Parathyroid adenoma (tissue), 2 donors: Measurements from ENCODE around the gene CD2BP2.
"Not testable (repeated sequence)": the region's sequence is repeated elsewhere in the genome, so short reads cannot be mapped to it uniquely, and the experiment has no call there.

ENCODE experiments used
- H2AFZ ChIP-seq: fragments of 300-600 bp; sonication (generic); one replicate; pipeline ENCODE4 v1.7.0; 2017; ENCODE audit warnings: antibody characterized with exemption, mild to moderate bottlenecking
- H3K27ac ChIP-seq: fragments of 300-600 bp; sonication (generic); one replicate; pipeline ENCODE4 v1.7.0; 2017
- H3K27me3 ChIP-seq: fragments of 300-600 bp; sonication (generic); one replicate; pipeline ENCODE4 v1.7.0; 2017; ENCODE audit warnings: low read length; ENCODE audit not compliant: control insufficient read depth, insufficient read depth
- H3K36me3 ChIP-seq: fragments of 300-600 bp; sonication (generic); one replicate; pipeline ENCODE4 v1.7.0; 2017; ENCODE audit warnings: low read length; ENCODE audit not compliant: control insufficient read depth, insufficient read depth
- H3K4me1 ChIP-seq: fragments of 300-600 bp; sonication (generic); one replicate; pipeline ENCODE4 v1.7.0; 2017; ENCODE audit warnings: control low read depth
- H3K4me2 ChIP-seq: fragments of 300-600 bp; sonication (generic); one replicate; pipeline ENCODE4 v1.7.0; 2017; ENCODE audit warnings: low read length
- H3K4me3 ChIP-seq: fragments of 300-600 bp; sonication (generic); one replicate; pipeline ENCODE4 v1.7.0; 2017; ENCODE audit warnings: low read depth, low read length
- H3K79me2 ChIP-seq: fragments of 300-600 bp; sonication (generic); one replicate; pipeline ENCODE4 v1.7.0; 2017; ENCODE audit warnings: control low read depth
- H3K9ac ChIP-seq: fragments of 300-600 bp; sonication (generic); one replicate; pipeline ENCODE4 v1.7.0; 2017; ENCODE audit warnings: mild to moderate bottlenecking
- H3K9me3 ChIP-seq: fragments of 300-600 bp; sonication (generic); one replicate; pipeline ENCODE4 v1.7.0; 2017; ENCODE audit warnings: low read length; ENCODE audit not compliant: control insufficient read depth
- TF ChIP-seq, protein P1 (sequence below): fragments of 300-600 bp; sonication (generic); IDR thresholded peaks from one replicate; pipeline ENCODE4 v1.7.0; 2017; ENCODE audit warnings: antibody characterized with exemption, mild to moderate bottlenecking
- donor health status: primary hyperparathyroidism.

Gene CD2BP2

GRCh38 chr16:30397776-30398660, 42.9 kb upstream of the CD2BP2 start:
- H3K9me3 ChIP-seq = no peaks in the 10 kb centered on the region
- H3K79me2 ChIP-seq = no peaks in the 10 kb centered on the region
- H3K4me2 ChIP-seq = no peak overlapping the region
- TF ChIP-seq, protein P1, sequence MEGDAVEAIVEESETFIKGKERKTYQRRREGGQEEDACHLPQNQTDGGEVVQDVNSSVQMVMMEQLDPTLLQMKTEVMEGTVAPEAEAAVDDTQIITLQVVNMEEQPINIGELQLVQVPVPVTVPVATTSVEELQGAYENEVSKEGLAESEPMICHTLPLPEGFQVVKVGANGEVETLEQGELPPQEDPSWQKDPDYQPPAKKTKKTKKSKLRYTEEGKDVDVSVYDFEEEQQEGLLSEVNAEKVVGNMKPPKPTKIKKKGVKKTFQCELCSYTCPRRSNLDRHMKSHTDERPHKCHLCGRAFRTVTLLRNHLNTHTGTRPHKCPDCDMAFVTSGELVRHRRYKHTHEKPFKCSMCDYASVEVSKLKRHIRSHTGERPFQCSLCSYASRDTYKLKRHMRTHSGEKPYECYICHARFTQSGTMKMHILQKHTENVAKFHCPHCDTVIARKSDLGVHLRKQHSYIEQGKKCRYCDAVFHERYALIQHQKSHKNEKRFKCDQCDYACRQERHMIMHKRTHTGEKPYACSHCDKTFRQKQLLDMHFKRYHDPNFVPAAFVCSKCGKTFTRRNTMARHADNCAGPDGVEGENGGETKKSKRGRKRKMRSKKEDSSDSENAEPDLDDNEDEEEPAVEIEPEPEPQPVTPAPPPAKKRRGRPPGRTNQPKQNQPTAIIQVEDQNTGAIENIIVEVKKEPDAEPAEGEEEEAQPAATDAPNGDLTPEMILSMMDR = no peak
- H3K4me3 ChIP-seq = no peak overlapping the region
- H2AFZ ChIP-seq = no peak overlapping the region
- no peaks in the 10 kb centered on the region for H3K27me3 ChIP-seq
- H3K36me3 ChIP-seq = no peaks in the 10 kb centered on the region
- H3K27ac ChIP-seq = no peak overlapping the region
- no peak overlapping the region for H3K9ac ChIP-seq
- peaks cover 18% of the 10 kb centered on the region for H3K4me1 ChIP-seq

DNA sequence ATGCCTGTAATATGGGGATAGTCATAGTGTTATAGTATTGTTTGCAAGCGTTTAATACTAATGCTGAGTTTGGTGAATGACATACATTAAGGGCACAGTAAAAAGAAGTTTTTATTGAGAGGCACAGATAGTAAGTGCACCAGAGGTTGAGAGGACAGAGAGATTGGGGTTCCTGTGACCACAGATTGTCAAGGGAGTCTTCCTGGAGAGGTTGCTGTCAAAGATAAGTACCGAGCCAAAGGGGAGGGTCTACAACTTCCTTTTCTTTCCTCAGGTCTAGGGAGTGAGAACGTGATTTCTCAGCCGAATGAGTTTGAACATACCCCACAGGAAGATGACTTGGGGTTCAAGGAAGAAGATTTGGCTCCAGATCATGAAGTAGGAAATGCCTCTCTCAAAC, 41.9 kb upstream of the CD2BP2 start:
- Histone ChIP-seq H3K27ac (no peak overlapping the region), H3K27me3 (no peaks in the 10 kb centered on the region), H3K36me3 (no peaks in the 10 kb centered on the region), H3K9ac (no peak overlapping the region), H3K4me1 (peaks cover 18% of the 10 kb centered on the region), H2AFZ (no peak overlapping the region), H3K9me3 (no peaks in the 10 kb centered on the region), H3K79me2 (no peaks in the 10 kb centered on the region), H3K4me3 (no peak overlapping the region), H3K4me2 (no peak overlapping the region)
- TF ChIP-seq, protein P1 = no peak

GRCh38 chr16:30396627-30397026, 41.5 kb upstream of the CD2BP2 start:
- H3K27me3 ChIP-seq, H3K9me3 ChIP-seq, H3K36me3 ChIP-seq, H2AFZ ChIP-seq, H3K79me2 ChIP-seq, H3K9ac ChIP-seq: not testable (repeated sequence)
- H3K4me2 ChIP-seq = peak overlapping the region; percentile 72
- peak overlapping the region; percentile 63 for H3K4me3 ChIP-seq
- peak overlapping the region; percentile 82 for H3K27ac ChIP-seq
- peaks cover 18% of the 10 kb centered on the region for H3K4me1 ChIP-seq

GRCh38 chr16:30395992-30396585, 41.0 kb upstream of the CD2BP2 start:
- Histone ChIP-seq H2AFZ (peak overlapping the region; percentile 90), H3K36me3 (no peaks in the 10 kb centered on the region), H3K9me3 (no peaks in the 10 kb centered on the region), H3K4me3 (peak overlapping the region; percentile 63), H3K27me3 (no peaks in the 10 kb centered on the region), H3K79me2 (no peaks in the 10 kb centered on the region), H3K4me2 (peak overlapping the region; percentile 72), H3K9ac (peak overlapping the region; percentile 21), H3K27ac (peak overlapping the region; percentile 82), H3K4me1 (peaks cover 18% of the 10 kb centered on the region)
- TF ChIP-seq, protein P1 = no peak

- Histone ChIP-seq H3K4me3 (peak within 1 kb of the TSS; percentile 63), H3K36me3 (no peaks in the 10 kb centered on the region), H2AFZ (peak within 1 kb of the TSS; percentile 96), H3K27me3 (no peaks in the 10 kb centered on the region), H3K79me2 (no peaks in the 10 kb centered on the region), H3K9ac (peak within 1 kb of the TSS; percentile 83), H3K4me1 (peaks cover 18% of the 10 kb centered on the region), H3K4me2 (peak within 1 kb of the TSS; percentile 79), H3K9me3 (no peaks in the 10 kb centered on the region), H3K27ac (peak within 1 kb of the TSS; percentile 83)
- TF ChIP-seq, protein P1 = peak; percentile 22
These were observed 40.3 kb upstream of the CD2BP2 start, which contains the start of gene ZNF48 for GRCh38 chr16:30395155-30395991. Gene ZNF48, plus strand, starts transcription at chr16:30395420. Its CDS starts 375 bp downstream, at chr16:30395795.
